ENCODE measurements around the gene GRK6.

GRK6 gene

DNA sequence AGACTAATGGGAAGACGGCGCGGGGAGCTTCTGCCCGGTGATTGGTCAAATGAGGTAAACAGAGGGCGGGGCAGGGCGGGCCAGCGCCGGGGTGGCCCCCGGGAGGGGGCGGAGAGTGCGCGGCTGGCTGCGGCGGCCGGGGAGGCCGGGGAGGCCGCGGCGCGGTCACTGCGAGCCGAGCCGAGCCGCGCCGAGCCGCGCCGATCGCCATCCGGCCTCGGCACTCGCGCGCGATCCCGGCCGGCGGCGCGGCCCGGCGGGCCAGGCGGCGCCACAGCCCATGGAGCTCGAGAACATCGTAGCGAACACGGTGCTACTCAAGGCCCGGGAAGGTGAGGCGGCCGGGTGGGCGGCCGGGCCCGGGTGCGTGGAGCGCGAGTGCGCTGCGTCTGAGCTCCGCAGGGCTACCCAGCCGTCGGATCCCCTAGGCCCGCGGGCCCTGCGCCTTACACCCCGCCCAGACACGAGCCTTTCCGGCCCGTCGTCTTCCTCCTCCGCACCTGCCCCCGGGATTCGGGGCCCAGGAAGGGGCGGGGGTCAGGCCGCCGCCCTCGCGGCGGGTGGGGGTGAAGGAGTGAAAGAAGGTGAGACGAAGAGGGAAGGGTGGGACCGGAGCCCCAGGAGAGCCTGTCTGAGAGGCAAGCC, at the start of gene GRK6:
Gene GRK6 (plus strand): TSS at position 111 of the 645 bp plus-strand sequence. CDS start 170 bp downstream, at position 281.
- TF ChIP-seq, protein P1, sequence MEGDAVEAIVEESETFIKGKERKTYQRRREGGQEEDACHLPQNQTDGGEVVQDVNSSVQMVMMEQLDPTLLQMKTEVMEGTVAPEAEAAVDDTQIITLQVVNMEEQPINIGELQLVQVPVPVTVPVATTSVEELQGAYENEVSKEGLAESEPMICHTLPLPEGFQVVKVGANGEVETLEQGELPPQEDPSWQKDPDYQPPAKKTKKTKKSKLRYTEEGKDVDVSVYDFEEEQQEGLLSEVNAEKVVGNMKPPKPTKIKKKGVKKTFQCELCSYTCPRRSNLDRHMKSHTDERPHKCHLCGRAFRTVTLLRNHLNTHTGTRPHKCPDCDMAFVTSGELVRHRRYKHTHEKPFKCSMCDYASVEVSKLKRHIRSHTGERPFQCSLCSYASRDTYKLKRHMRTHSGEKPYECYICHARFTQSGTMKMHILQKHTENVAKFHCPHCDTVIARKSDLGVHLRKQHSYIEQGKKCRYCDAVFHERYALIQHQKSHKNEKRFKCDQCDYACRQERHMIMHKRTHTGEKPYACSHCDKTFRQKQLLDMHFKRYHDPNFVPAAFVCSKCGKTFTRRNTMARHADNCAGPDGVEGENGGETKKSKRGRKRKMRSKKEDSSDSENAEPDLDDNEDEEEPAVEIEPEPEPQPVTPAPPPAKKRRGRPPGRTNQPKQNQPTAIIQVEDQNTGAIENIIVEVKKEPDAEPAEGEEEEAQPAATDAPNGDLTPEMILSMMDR (conservative IDR thresholded peaks at IDR 0.05): no peak
- peak within 1 kb of the TSS; percentile 95 for H3K27ac ChIP-seq

GRCh38 chr5:177377851-177378776, 48.4 kb upstream of the GRK6 start:
- TF ChIP-seq, protein P1 (conservative IDR thresholded peaks at IDR 0.05): no peak
- no peak overlapping the region for H3K27ac ChIP-seq

DNA sequence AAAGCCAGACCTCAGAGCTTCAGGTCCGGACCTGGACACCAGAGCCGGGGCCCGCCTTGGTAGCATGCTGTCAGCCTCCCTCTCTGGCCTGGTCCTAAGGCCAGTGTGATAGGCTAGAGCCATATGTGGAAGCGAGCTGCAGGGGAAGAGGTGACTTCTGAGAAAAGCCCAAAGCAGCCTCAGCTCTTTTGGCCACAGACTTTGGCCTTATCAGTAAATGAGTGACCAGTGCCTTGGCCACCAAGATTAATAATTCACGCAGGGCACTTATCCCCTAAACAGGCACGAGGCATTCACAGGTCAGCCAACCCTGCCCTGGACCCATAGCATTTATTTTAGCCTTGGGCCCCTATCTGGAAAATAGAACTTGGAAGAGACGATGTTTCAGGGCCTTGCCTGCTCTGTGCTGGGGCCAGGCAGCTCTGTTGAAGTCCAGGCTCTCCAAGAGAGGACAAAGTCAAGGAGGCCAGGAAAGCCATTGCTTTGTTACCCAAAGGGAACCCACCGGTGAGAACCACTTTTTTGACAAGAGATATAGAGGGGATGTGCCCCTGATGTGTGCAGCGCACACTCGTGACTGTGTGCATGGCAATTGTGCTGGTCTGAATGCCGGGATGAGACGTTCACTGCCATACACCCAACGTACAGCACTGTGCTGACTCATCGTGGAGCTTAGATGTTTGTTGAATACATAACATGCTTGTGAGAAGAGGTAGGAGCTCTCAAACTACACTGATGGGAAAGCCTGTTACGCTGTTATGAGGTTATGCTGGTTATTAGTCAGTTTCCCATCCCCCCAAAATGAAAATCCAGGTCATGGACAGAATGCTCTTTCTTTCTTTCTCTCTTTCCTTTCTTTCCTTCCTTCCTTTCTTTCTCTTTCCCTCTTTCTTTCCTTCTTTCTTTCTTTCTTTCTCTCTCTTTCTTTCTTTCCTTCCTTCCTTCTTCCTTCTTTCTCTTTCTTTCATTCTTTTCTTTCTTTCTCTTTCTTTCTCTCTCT, 47.3 kb upstream of the GRK6 start:
- no peak overlapping the region for H3K27ac ChIP-seq
- TF ChIP-seq, protein P1 (conservative IDR thresholded peaks at IDR 0.05): no peak

DNA sequence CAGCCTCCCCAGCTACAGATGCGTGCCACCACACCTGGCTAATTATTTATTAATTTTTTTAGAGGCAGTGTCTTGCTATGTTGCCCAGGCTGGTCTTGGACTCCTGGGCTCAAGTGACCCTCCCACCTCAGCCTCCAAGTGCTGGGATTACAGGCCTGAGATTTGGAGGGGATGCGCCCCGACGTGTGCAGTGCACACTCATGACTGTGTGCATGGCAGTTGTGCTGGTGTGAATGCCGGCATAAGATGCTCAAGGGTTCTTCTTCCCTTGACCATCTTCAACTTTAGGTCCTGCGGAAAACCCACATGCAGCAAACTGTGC, 45.7 kb upstream of the GRK6 start:
- TF ChIP-seq, protein P1 (conservative IDR thresholded peaks at IDR 0.05): no peak

GRCh38 chr5:177382423-177383029, 44.0 kb upstream of the GRK6 start:
- TF ChIP-seq, protein P1 (conservative IDR thresholded peaks at IDR 0.05): peak; percentile 49
- H3K27ac ChIP-seq: no peak overlapping the region; the same call in 1 of the 2 replicates

More for the DNA sequence above, 45.7 kb upstream of the GRK6 start:
- H3K27ac ChIP-seq: no peak overlapping the region

- no peak overlapping the region for H3K27ac ChIP-seq
- TF ChIP-seq, protein P1 (conservative IDR thresholded peaks at IDR 0.05): no peak
These were observed 43.3 kb upstream of the GRK6 start for GRCh38 chr5:177383181-177383580.
